GM19099 (cell line): ENCODE results near the gene GBP2.

Experiments
- POLR2A ChIP-seq: IDR thresholded peaks from 3 replicates; pipeline ENCODE4 v1.6.1; 2011; ENCODE audit warnings: low read depth; ENCODE audit not compliant: insufficient read length; ENCODE audit errors: extremely low read depth

The GBP2 gene

GRCh38 chr1:89095737-89096136 lies 30.2 kb downstream of the GBP2 start:
- TF ChIP-seq POLR2A: no peak

- no peak for TF ChIP-seq POLR2A
These were observed 36.0 kb downstream of the GBP2 start for GRCh38 chr1:89089962-89090361.

- TF ChIP-seq POLR2A: no peak
These were observed 37.3 kb downstream of the GBP2 start for GRCh38 chr1:89088572-89088971.

- no peak for TF ChIP-seq POLR2A
These were observed 38.7 kb downstream of the GBP2 start for GRCh38 chr1:89087241-89087640.

GRCh38 chr1:89085781-89086180 lies 40.1 kb downstream of the GBP2 start:
- TF ChIP-seq POLR2A: no peak

- no peak for TF ChIP-seq POLR2A
These were observed 44.9 kb downstream of the GBP2 start for GRCh38 chr1:89081005-89081404.

- TF ChIP-seq POLR2A: no peak
These were observed 55.4 kb downstream of the GBP2 start for GRCh38 chr1:89070509-89070908.

- TF ChIP-seq POLR2A: no peak
These were observed 56.0 kb downstream of the GBP2 start for GRCh38 chr1:89069951-89070350.

- no peak for TF ChIP-seq POLR2A
These were observed 57.6 kb downstream of the GBP2 start for GRCh38 chr1:89068291-89068690.

- TF ChIP-seq POLR2A: peak; percentile 30
These were observed 60.6 kb downstream of the GBP2 start, which contains the start of gene GBP1 for GRCh38 chr1:89065079-89065868. Gene GBP1, minus strand, starts transcription at chr1:89065208. Its CDS starts 1,974 bp downstream, at chr1:89063234.

- no peak for TF ChIP-seq POLR2A
These were observed 61.3 kb downstream of the GBP2 start for GRCh38 chr1:89064632-89065031.

- TF ChIP-seq POLR2A: no peak
These were observed 62.8 kb downstream of the GBP2 start for GRCh38 chr1:89063094-89063493.

- no peak for TF ChIP-seq POLR2A
These were observed 65.8 kb downstream of the GBP2 start for GRCh38 chr1:89060091-89060490.
